ENCODE measurements around the gene HBB. TPM values are rescaled to one million over a fixed set of nuclear protein-coding genes. Genes with fewer than 3 reads are reported as not detected.

HBB gene
- total and polyA plus RNA-seq, 2 donors (not counting 1 experiment from before 2014, with no cell fraction given) = 0.22 TPM; not detected in 1

GRCh38 chr11:5200582-5200981 lies 26.3 kb downstream of the HBB start, which contains the start of gene OR51V1:
TSS of gene OR51V1 (minus strand) at chr11:5200682. CDS start at chr11:5200682, 0 bp downstream.
- Histone ChIP-seq H3K27me3 (ENCODE audit: control insufficient read depth, insufficient read depth, low read length) (no peaks in the 10 kb centered on the region), H3K4me3 (replicated peaks in 1 of 4; ENCODE audit: control extremely low read depth in 1 of 4, insufficient read depth in 1 of 4, low read depth in 3 of 4, low read length in 4 of 4) (no peak within 1 kb of the TSS), H3K9me3 (ENCODE audit: control insufficient read depth, insufficient read depth, low read depth, low read length) (no peaks in the 10 kb centered on the region), H4K20me1 (ENCODE audit: control insufficient read depth, extremely low read depth, insufficient read depth, low read length) (no peaks in the 10 kb centered on the region), H3K4me2 (ENCODE audit: extremely low read depth, insufficient read depth, low read length) (no peak within 1 kb of the TSS), H2AFZ (ENCODE audit: low read length) (no peak within 1 kb of the TSS), H3K27ac (ENCODE audit: insufficient read depth, low read length) (no peak within 1 kb of the TSS), H3K4me1 (ENCODE audit: control insufficient read depth, extremely low read depth, insufficient read depth, low read length) (peaks cover 4% of the 10 kb centered on the region), H3K79me2 (ENCODE audit: control insufficient read depth, insufficient read depth, low read length) (no peaks in the 10 kb centered on the region), H3K36me3 (ENCODE audit: control insufficient read depth, insufficient read depth, low read length) (no peaks in the 10 kb centered on the region), H3K9ac (ENCODE audit: insufficient read depth, low read length) (no peak within 1 kb of the TSS)
- no peak for TF ChIP-seq EZH2 (IDR thresholded peaks at IDR 0.05; ENCODE audit: low read length, missing control alignments)
- TF ChIP-seq CTCF (conservative IDR thresholded peaks at IDR 0.05 in 1 of 2, IDR thresholded peaks at IDR 0.05 in 1 of 2; ENCODE audit: low read depth in 1 of 2, low read length in 2 of 2) = no peak
- no peak for DNase-seq (ENCODE audit: low read depth in 2 of 2)

- DNase-seq (ENCODE audit: low read depth in 2 of 2) = no peak
- TF ChIP-seq EZH2 (IDR thresholded peaks at IDR 0.05; ENCODE audit: low read length, missing control alignments) (no peak), CTCF (conservative IDR thresholded peaks at IDR 0.05 in 1 of 2, IDR thresholded peaks at IDR 0.05 in 1 of 2; ENCODE audit: low read depth in 1 of 2, low read length in 2 of 2) (no peak)
- Histone ChIP-seq H3K4me1 (ENCODE audit: control insufficient read depth, extremely low read depth, insufficient read depth, low read length) (no peaks in the 10 kb centered on the region), H3K9me3 (ENCODE audit: control insufficient read depth, insufficient read depth, low read depth, low read length) (no peaks in the 10 kb centered on the region), H3K27me3 (ENCODE audit: control insufficient read depth, insufficient read depth, low read length) (no peaks in the 10 kb centered on the region), H2AFZ (ENCODE audit: low read length) (no peak overlapping the region), H3K4me3 (replicated peaks in 1 of 4; ENCODE audit: control extremely low read depth in 1 of 4, insufficient read depth in 1 of 4, low read depth in 3 of 4, low read length in 4 of 4) (no peak overlapping the region), H3K36me3 (ENCODE audit: control insufficient read depth, insufficient read depth, low read length) (no peaks in the 10 kb centered on the region), H3K79me2 (ENCODE audit: control insufficient read depth, insufficient read depth, low read length) (no peaks in the 10 kb centered on the region), H4K20me1 (ENCODE audit: control insufficient read depth, extremely low read depth, insufficient read depth, low read length) (no peaks in the 10 kb centered on the region), H3K27ac (ENCODE audit: insufficient read depth, low read length) (no peak overlapping the region), H3K9ac (ENCODE audit: insufficient read depth, low read length) (no peak overlapping the region), H3K4me2 (ENCODE audit: extremely low read depth, insufficient read depth, low read length) (no peak overlapping the region)
Observed at GRCh38 chr11:5198285-5198684, 28.6 kb downstream of the HBB start.

GRCh38 chr11:5197536-5197935 lies 29.3 kb downstream of the HBB start:
- DNase-seq (ENCODE audit: low read depth in 2 of 2) = peak in 1 of 2 donors; percentile 2
- Histone ChIP-seq H3K79me2 (ENCODE audit: control insufficient read depth, insufficient read depth, low read length) (no peaks in the 10 kb centered on the region), H3K4me2 (ENCODE audit: extremely low read depth, insufficient read depth, low read length) (no peak overlapping the region), H3K9me3 (ENCODE audit: control insufficient read depth, insufficient read depth, low read depth, low read length) (no peaks in the 10 kb centered on the region), H3K4me1 (ENCODE audit: control insufficient read depth, extremely low read depth, insufficient read depth, low read length) (no peaks in the 10 kb centered on the region), H3K27me3 (ENCODE audit: control insufficient read depth, insufficient read depth, low read length) (no peaks in the 10 kb centered on the region), H2AFZ (ENCODE audit: low read length) (no peak overlapping the region), H3K27ac (ENCODE audit: insufficient read depth, low read length) (no peak overlapping the region), H3K9ac (ENCODE audit: insufficient read depth, low read length) (no peak overlapping the region), H3K4me3 (replicated peaks in 1 of 4; ENCODE audit: control extremely low read depth in 1 of 4, insufficient read depth in 1 of 4, low read depth in 3 of 4, low read length in 4 of 4) (no peak overlapping the region), H3K36me3 (ENCODE audit: control insufficient read depth, insufficient read depth, low read length) (no peaks in the 10 kb centered on the region), H4K20me1 (ENCODE audit: control insufficient read depth, extremely low read depth, insufficient read depth, low read length) (no peaks in the 10 kb centered on the region)
- TF ChIP-seq CTCF (conservative IDR thresholded peaks at IDR 0.05 in 1 of 2, IDR thresholded peaks at IDR 0.05 in 1 of 2; ENCODE audit: low read depth in 1 of 2, low read length in 2 of 2) (no peak), EZH2 (IDR thresholded peaks at IDR 0.05; ENCODE audit: low read length, missing control alignments) (no peak)

All from fibroblast of lung (primary cell).